HG02981 (cell line): Measurements from ENCODE around the gene PCDHGA5.
"Not testable (repeated sequence)": the region's sequence is repeated elsewhere in the genome, so short reads cannot be mapped to it uniquely, and the experiment has no call there.

Source experiments
- ATAC-seq: cut with Tn5 transposase; IDR thresholded peaks from one replicate; pipeline ENCODE4 v1.9.1; 2021; ENCODE audit warnings: mild to moderate bottlenecking, moderate library complexity; ENCODE audit not compliant: unreplicated experiment

The PCDHGA5 gene

DNA sequence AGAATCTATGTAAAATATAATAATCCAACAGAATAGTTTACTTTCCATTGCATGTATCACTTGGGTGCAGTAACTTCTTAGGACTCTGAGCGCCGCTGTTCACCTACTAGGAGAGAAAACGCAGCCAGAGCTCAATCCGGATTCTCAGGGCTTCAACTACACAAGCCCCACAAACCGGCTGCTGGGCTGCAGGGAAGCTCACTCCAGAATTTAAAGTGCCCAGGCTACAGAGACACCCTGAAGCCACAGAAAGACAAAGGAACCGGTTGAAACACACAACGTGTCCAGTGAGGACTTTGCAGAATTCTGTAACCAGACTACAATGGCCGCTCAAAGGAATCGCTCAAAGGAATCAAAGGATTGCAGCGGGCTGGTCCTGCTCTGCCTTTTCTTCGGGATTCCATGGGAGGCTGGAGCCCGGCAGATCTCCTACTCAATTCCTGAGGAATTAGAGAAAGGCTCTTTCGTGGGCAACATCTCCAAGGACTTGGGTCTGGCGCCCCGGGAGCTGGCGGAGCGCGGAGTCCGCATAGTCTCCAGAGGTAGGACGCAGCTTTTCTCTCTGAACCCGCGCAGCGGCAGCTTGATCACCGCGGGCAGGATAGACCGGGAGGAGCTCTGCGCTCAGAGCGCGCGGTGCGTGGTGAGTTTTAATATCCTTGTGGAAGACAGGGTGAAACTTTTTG lies 49.0 kb downstream of the PCDHGA5 start, which contains the start of gene PCDHGA10:
PCDHGA10 (plus strand) TSS at position 134 of the 686 bp plus-strand sequence; CDS start at position 323, 189 bp downstream.
- peak; percentile 54 for ATAC-seq

DNA sequence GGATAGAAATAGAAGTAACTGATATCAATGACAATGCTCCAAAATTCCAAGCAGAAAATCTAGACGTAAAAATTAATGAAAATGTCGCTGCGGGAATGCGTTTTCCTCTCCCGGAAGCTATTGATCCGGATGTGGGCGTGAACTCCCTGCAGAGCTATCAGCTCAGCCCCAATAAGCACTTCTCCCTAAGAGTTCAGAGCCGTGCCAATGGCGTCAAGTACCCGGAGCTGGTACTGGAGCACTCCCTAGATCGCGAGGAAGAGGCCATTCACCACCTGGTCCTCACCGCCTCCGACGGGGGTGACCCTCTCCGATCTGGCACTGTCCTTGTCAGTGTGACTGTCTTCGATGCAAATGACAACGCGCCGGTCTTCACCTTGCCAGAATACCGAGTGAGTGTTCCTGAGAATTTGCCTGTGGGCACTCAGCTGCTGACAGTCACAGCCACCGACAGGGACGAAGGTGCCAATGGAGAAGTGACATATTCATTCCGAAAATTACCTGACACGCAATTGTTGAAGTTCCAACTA lies 49.6 kb downstream of the PCDHGA5 start:
- ATAC-seq, result no peak

DNA sequence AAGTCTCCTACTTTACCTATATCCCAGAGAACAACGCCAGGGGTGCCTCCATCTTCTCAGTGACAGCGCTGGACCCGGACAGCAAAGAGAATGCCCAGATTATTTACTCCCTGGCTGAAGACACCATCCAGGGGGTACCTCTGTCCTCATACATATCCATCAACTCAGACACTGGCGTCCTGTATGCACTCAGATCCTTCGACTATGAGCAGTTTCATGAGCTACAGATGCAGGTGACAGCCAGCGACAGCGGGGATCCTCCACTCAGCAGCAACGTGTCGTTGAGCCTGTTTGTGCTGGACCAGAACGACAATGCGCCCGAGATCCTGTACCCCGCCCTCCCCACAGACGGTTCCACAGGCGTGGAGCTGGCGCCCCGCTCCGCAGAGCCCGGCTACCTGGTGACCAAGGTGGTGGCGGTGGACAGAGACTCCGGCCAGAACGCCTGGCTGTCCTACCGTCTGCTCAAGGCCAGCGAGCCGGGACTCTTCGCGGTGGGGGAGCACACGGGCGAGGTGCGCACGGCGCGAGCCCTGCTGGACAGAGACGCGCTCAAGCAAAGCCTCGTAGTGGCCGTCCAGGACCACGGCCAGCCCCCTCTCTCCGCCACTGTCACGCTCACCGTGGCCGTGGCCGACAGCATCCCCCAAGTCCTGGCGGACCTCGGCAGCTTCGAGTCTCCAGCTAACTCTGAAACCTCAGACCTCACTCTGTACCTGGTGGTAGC lies 50.7 kb downstream of the PCDHGA5 start:
- not testable (repeated sequence) for ATAC-seq

DNA sequence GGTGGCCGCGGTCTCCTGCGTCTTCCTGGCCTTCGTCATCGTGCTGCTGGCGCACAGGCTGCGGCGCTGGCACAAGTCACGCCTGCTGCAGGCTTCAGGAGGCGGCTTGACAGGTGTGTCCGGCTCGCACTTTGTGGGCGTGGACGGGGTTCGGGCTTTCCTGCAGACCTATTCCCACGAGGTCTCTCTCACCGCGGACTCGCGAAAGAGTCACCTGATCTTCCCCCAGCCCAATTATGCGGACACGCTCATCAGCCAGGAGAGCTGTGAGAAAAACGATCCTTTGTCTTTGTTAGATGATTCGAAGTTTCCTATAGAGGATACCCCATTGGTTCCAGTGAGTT lies 51.3 kb downstream of the PCDHGA5 start:
- not testable (repeated sequence) for ATAC-seq
